ENCODE results near the gene AKNA.

- TF ChIP-seq, protein P1, sequence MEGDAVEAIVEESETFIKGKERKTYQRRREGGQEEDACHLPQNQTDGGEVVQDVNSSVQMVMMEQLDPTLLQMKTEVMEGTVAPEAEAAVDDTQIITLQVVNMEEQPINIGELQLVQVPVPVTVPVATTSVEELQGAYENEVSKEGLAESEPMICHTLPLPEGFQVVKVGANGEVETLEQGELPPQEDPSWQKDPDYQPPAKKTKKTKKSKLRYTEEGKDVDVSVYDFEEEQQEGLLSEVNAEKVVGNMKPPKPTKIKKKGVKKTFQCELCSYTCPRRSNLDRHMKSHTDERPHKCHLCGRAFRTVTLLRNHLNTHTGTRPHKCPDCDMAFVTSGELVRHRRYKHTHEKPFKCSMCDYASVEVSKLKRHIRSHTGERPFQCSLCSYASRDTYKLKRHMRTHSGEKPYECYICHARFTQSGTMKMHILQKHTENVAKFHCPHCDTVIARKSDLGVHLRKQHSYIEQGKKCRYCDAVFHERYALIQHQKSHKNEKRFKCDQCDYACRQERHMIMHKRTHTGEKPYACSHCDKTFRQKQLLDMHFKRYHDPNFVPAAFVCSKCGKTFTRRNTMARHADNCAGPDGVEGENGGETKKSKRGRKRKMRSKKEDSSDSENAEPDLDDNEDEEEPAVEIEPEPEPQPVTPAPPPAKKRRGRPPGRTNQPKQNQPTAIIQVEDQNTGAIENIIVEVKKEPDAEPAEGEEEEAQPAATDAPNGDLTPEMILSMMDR (IDR thresholded peaks at IDR 0.05) = no peak
- peak in 1 of 2 donors; percentile 25 for TF ChIP-seq POLR2A (IDR thresholded peaks at IDR 0.05)
Observed at GRCh38 chr9:114387680-114388356, at the start of gene AKNA.
